HG02870 (cell line): Measurements from ENCODE around the gene SETBP1.

Experiments
- ATAC-seq: cut with Tn5 transposase; IDR thresholded peaks from one replicate; pipeline ENCODE4 v1.9.1; 2021; ENCODE audit warnings: mild to moderate bottlenecking, moderate library complexity; ENCODE audit not compliant: unreplicated experiment

Gene SETBP1

GRCh38 chr18:44730803-44731529 lies 50.3 kb downstream of the SETBP1 start:
- no peak for ATAC-seq

- ATAC-seq, result peak; percentile 56
These were observed 51.0 kb downstream of the SETBP1 start for GRCh38 chr18:44731530-44732237.

GRCh38 chr18:44732238-44732563 lies 51.5 kb downstream of the SETBP1 start:
- ATAC-seq, result no peak

GRCh38 chr18:44732599-44732998 lies 51.9 kb downstream of the SETBP1 start:
- no peak for ATAC-seq

DNA sequence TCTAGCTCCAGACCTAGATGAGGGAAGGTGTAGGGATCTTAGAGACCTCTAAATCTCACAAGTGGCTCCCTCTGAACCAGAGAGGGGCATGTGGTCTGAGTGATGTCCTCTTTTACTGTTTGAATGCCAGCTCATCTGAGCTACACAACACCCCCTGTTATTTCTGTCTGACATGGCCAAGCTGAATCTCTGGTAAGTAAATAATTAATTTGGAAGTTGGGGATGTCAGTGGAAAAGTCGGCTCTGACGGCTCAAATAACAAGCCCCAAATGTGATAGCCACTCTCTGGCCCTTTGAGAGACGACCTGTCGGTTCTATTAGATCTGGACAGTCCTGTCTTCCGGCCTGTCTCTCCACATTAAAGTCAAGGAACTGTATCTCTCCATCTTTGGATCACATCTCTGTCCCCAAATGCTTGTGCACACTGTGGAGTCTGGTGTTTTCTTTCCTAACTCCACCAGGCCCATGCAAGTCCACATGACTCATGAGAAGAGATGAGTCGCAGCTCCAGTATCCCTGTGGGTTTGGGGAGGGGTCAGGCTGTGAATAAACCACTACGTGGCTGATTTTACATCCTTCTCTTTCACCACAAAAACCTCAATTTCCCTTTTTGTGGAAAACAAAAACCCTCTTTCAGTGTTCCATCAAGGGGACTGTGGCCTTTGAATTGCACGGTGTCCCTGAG lies 52.5 kb downstream of the SETBP1 start:
- no peak for ATAC-seq

DNA sequence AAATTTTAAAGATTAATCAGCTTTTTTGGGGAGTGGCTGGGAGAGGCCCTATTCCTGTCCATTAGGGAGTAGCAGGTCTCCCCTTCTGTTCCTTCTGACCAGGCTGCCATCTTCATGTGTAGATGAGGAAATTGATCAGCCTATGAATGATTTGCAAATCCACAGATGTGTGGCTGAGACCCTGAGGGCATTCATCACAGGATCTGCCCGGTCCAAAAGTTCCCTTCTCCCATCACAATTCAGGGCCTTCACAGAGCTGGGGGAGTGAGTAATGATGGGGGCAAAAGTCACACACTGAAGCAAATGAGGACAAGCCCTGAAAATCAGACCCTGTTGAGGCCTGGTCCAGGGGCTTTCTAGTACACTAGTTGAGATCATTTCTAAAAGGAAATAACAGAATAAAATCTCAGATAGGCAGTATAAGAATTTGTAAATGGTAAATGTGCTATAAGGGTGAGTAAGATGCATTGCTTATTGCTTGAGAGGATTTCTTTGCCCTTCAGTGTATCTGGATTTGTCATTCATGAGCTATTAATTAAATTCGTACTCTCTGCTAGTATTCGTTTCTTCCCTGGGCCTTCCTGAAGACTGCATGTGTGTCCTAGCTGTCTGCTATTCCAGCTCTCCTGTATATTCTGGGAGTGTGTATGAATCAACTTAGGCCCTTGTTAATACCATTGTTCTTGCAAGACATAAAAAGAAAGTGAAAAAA lies 53.2 kb downstream of the SETBP1 start:
- ATAC-seq, result no peak

DNA sequence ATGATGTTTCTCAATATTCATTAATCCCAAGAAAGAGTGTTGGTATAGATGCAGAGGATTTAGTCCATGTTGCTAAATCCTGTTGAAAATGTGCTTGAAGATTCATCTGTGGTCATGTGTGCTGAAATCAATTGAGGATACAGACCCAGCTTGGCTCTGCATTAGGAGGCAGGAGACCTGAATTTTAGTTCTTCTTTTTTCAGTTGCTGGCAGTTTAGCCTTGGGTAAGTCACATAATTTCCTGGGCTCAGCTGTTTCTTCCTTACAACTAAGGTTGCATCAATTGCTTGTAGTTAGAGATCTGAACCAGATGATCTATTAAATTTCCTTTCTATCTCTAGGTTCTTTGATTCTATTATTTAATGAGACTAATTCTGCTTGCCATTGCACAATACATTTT lies 54.4 kb downstream of the SETBP1 start:
- ATAC-seq, result no peak

DNA sequence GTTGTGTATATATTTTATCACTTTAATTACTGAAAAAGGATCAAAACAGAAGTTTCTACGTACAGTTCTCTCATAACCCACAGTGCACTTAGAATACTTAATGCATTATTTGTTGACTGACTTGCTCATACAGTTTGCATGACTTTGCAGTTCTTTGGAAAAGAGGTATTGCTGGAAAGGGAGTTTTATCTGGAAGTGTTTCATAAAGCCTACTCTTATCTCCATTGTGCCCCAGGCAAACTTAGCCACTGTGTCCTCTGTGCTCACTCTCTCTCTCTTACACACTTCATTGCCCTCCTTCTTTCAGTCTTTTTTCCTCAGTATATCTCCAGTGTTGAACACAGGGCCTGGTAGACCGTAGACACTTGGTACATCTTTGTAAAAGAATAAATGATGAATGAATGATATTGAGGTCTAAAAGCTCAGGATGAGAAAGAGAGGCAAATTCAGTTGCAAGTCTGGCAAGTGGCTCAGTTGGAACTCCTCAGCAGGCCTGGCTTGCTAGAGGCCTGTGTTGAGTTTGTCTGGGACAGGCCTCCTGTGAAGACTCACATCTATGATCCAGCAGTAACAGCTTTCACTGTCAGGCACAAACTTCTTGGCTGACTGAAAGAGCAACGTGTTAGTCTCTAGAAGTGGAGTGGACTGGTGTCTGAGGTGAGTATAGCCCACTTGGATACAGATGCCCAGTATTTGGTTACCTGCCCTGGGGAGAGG lies 56.1 kb downstream of the SETBP1 start:
- ATAC-seq, result no peak

GRCh38 chr18:44737623-44738022 lies 56.9 kb downstream of the SETBP1 start:
- ATAC-seq, result no peak

DNA sequence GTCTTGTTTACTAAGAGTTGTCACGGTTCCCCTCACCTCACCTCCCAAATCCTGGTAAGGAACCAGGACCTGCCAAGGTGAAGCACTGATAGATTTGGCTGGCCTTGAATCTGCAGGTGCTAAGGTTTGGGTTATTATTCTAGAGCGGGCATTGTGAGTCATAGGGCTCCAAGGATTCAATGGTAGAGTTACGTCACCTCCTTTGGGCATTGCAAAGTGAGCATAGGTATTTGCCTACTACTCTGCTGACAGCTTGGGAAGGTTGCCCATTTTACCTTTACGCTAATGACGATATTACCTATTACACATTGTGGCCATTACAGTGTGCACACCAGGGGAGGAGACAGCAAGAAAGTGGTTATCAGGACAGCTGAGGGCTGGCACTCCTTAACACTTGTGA lies 59.3 kb downstream of the SETBP1 start:
- no peak for ATAC-seq

GRCh38 chr18:44741085-44741484 lies 60.4 kb downstream of the SETBP1 start:
- no peak for ATAC-seq

DNA sequence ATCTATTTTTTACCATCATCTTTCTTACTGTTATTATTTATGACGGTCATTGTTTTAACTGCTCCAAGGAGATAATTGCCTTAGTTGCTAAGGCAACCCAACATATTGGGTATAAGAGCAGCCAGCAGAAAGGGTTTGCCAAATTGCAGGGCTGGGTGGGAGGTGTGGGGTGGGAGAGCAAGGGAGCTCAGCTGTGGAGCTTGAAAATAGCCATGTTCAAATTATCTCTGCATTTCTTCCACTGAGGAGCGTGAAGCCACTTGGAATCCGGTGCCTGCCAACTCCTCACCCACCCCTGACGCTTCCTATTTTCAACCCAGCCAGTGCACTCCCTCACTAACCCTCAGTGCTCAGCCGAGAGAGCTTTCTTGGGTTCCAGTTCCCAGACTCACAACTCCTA lies 60.8 kb downstream of the SETBP1 start:
- no peak for ATAC-seq

DNA sequence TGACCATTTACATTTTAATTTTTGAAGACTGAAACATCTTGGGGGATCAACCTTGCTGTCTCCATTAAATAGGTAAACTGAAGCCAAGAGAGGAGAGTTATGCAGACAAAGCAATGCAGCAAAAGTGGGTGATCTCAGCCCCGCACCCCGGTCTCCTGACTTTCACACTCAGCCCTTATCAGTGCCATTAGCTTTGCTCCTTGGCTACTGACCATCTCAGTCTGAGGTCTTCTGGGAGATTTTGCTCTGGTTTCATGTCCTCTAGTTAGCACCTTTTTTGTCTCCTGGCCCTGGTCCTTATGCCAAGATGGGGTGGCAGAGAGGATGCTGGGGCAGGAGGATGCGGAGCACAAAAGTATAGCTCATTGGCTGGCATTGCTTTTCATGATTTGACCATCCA lies 61.4 kb downstream of the SETBP1 start:
- no peak for ATAC-seq

GRCh38 chr18:44742718-44743311 lies 62.1 kb downstream of the SETBP1 start:
- no peak for ATAC-seq

DNA sequence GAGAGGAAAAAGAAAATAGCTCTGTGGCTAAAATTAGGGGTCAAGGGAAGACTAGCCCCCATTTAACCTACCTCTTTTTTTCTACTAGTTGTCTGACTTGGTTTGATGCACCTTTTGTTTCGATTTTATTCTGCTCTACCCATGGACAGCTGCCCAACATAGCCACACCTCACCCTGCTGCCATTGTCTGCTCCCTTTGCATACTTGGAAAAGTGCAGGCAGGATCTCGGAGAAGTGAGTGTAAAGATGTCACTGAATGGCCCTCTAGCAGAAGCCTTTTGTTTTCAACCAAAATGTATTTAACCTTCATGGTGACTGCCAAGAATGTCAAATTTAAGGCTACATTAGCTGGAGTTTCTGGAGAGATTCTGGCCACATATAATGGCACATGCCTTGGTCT lies 62.9 kb downstream of the SETBP1 start:
- ATAC-seq, result no peak

DNA sequence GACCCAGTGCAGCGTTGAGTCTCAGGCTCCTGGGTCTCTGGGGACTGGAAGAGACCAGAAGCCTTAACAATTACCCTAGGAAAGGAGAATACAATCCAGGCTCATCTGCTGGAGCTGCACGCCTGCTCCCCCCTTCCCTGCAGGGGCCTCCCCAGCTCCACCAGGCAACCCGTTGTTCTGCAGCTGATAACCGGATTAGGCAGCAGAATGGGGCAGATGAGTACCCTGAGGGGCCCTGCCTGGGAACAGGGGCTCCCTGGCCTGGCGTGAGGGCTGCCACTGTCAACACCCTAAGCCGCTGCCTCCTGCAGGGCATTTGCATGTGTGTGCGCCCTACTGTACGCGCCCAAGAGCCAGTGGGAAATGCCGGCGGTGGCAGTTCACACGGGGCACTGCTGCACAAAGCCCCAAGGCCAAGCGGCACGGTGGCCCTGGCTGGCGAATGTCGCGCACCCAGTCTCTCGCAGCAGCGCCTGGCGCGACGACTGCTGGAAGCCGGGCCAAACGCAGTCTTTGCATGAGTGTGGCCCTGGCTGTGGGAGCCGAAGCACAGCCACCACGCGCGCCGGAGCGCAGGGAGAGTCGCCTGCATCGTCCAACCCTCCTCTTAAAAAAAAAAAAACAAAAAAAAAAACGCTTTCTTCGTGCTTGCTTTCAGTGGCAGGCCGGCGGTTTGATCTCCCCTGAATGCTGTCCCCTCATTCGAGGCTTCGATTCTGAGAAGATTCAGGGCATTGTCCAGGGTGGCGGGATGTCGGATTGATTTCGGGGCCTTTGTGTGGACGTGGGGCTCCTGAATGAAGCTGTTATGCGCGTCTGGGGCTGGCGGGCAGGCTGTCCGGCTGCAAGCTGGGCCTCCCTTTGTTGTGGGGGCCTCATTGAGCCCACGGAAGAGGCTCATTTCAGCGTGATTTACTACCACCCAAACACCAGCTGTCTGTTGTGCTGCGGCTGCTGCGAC lies 63.8 kb downstream of the SETBP1 start:
- no peak for ATAC-seq

GRCh38 chr18:44747157-44747556 lies 66.5 kb downstream of the SETBP1 start:
- ATAC-seq, result no peak

GRCh38 chr18:44748582-44748981 lies 67.9 kb downstream of the SETBP1 start:
- no peak for ATAC-seq

- no peak for ATAC-seq
These were observed 70.1 kb downstream of the SETBP1 start for GRCh38 chr18:44750774-44751173.
